Body of pancreas (tissue), 4 donors: ENCODE measurements around the gene MRPS18A. TPM values are rescaled to one million over a fixed set of nuclear protein-coding genes. Genes with fewer than 3 reads are reported as not detected.
"Not testable (repeated sequence)": the region's sequence is repeated elsewhere in the genome, so short reads cannot be mapped to it uniquely, and the experiment has no call there.

ENCODE experiments used
- ATAC-seq: fragments of 150-250 bp; one replicate; pipeline ENCODE4 v1.9.1; 2016
- DNase-seq, 4 donors: peaks; one replicate each; pipeline ENCODE4 v3.0.0-alpha.2; 2019
- H3K27ac ChIP-seq, 4 donors: fragments of 200-600 bp; sonication (generic); 1 replicate in 3 of 4; 2 replicates in 1 of 4; pipeline versions ENCODE4 v1.5.1 to v1.6.1; 2016 to 2019; ENCODE audit warnings: mild to moderate bottlenecking in 1 of 4, mixed read lengths in 1 of 4, moderate library complexity in 1 of 4
- H3K27me3 ChIP-seq, 2 donors: fragments of 200-600 bp; sonication (generic); one replicate each; pipeline ENCODE4 v1.6.0; 2016; ENCODE audit warnings: mild to moderate bottlenecking in 1 of 2
- H3K36me3 ChIP-seq, 2 donors: fragments of 200-600 bp; sonication (generic); replicated peaks in 1 of 2; 2 replicates each; pipeline ENCODE4 v1.5.1; 2016; ENCODE audit warnings: low read depth in 2 of 2; ENCODE audit not compliant: insufficient read depth in 1 of 2
- H3K4me1 ChIP-seq: fragments of 200-600 bp; sonication (generic); one replicate; pipeline ENCODE4 v1.6.0; 2016
- H3K4me3 ChIP-seq, 2 donors: fragments of 200-600 bp; sonication (generic); 1 replicate in 1 of 2; 2 replicates in 1 of 2; pipeline ENCODE4 v1.5.1; 2016 to 2019
- H3K9me3 ChIP-seq, 3 donors: fragments of 200-600 bp; sonication (generic); 1 replicate in 2 of 3; 2 replicates in 1 of 3; pipeline ENCODE4 v1.5.1; 2016
- POLR2A ChIP-seq, 3 donors: fragments of 450-650 bp; IDR thresholded peaks; one replicate each; pipeline ENCODE4 v1.6.1; 2016; ENCODE audit warnings: antibody characterized with exemption in 3 of 3, mild to moderate bottlenecking in 2 of 3
- WGBS, 2 donors: methylation state at CpG; one replicate each; pipeline ENCODE4 v1.1.5; 2017; 5-methylcytosine and 5-hydroxymethylcytosine counted together
- intact Hi-C: fragments of 100-400 bp; cut with DNase I; formaldehyde crosslinking; loops from one replicate; pipeline ENCODE4 v1.15.1; 2023
- total RNA-seq, 2 donors: library from RNA; depleted of rRNA; stranded (reverse); fragments of >200 nt; gene quantifications; one replicate each; pipeline ENCODE4 v1.1.0, GENCODE V29; 2016
- TF ChIP-seq, protein P1 (sequence below), 7 experiments: fragments of 450-650 bp in 4 of 7; fragments of 200-600 bp in 3 of 7; sonication (generic) in 3 of 7; IDR thresholded peaks; one replicate each; pipeline ENCODE4 v1.5.1; 2016 to 2019; ENCODE audit warnings: antibody characterized with exemption in 7 of 7

The MRPS18A gene
- total RNA-seq, 2 donors from 2014 or later = 16.9 to 36.3 TPM

DNA sequence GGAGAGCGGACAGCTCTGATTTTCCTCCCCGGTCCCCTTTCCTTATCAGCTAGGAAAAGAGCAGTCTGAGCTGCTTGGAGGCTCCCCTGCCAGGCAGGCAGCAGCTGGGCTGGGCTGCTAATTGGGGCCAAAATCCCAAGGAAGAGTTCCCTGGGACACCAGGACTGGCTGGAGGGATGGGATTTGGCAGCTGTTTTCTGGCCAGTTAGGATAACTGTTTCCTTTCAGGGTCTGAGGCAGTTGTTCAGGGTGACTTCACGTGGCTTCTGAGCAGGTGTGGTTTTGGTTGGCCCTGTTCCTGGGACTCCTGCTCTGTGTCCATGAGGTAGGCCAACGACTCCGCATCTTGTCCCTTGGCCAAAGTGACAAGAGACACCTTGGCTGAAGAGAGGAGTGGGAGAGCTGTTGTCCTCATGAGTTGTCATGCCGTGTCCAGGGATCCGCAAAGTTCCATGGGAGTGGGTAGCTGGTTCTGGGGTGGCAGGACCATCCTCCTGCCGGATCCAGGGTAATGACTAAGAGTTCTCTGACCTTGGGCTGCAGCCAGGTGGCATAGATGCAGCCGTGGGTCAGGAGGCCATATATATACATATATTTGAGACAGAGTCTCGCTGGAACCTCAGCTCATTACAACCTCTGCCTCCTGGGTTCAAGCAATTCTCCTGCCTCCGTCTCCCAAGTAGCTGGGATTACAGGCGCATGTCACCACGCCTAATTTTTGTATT lies 21.2 kb downstream of the MRPS18A start:
- TF ChIP-seq, protein P1, sequence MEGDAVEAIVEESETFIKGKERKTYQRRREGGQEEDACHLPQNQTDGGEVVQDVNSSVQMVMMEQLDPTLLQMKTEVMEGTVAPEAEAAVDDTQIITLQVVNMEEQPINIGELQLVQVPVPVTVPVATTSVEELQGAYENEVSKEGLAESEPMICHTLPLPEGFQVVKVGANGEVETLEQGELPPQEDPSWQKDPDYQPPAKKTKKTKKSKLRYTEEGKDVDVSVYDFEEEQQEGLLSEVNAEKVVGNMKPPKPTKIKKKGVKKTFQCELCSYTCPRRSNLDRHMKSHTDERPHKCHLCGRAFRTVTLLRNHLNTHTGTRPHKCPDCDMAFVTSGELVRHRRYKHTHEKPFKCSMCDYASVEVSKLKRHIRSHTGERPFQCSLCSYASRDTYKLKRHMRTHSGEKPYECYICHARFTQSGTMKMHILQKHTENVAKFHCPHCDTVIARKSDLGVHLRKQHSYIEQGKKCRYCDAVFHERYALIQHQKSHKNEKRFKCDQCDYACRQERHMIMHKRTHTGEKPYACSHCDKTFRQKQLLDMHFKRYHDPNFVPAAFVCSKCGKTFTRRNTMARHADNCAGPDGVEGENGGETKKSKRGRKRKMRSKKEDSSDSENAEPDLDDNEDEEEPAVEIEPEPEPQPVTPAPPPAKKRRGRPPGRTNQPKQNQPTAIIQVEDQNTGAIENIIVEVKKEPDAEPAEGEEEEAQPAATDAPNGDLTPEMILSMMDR (IDR thresholded peaks at IDR 0.05) = no peak
- no peak for TF ChIP-seq POLR2A (IDR thresholded peaks at IDR 0.05)
- Histone ChIP-seq H3K4me3 (no peak overlapping the region), H3K9me3 (no peaks in the 10 kb centered on the region), H3K27ac (no peak overlapping the region), H3K4me1 (peaks cover 22% of the 10 kb centered on the region), H3K36me3 (peaks cover 0 to under 1% of the 10 kb centered on the region in 2 donors), H3K27me3 (no peaks in the 10 kb centered on the region)
- WGBS, 2 donors = 43 to 50% methylated on average over 11 to 13 of the region's 13 CpGs
- DNase-seq (peak in 1 of 4 donors; percentile 24), ATAC-seq (no peak)
- intact Hi-C loops = loop anchor here (5.0 to 10.0 kb wide), 2 partner anchors 98 to 416 kb away; no protein-coding TSS in a partner anchor

DNA sequence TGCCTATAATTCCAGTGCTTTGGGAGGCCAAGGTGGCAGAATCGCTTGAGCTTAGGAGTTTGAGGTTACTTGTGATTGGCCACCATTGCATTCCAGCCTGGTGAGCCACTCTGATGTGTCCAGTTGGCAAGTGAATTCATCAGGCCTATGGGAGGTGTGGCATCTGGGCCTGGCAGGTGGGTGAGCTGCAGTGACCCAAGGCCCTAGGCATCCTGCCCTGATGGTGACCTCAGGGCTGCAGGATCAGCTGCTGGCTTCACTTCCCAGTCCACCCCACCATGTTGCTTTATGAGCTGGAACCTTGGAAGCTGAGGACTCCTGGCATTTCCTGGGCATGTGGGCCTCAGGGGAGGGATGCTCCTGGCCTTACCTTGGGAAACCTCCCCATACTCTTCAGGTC lies 22.2 kb downstream of the MRPS18A start:
- Histone ChIP-seq H3K4me3 (no peak overlapping the region), H3K4me1 (peaks cover 22% of the 10 kb centered on the region), H3K36me3 (no peaks in the 10 kb centered on the region), H3K9me3 (no peaks in the 10 kb centered on the region), H3K27me3 (no peaks in the 10 kb centered on the region), H3K27ac (no peak overlapping the region)
- TF ChIP-seq, protein P1 (IDR thresholded peaks at IDR 0.05) = no peak
- TF ChIP-seq POLR2A (IDR thresholded peaks at IDR 0.05) = no peak
- intact Hi-C loops = loop anchor here (5.0 to 10.0 kb wide), 2 partner anchors 99 to 417 kb away; no protein-coding TSS in a partner anchor
- ATAC-seq = no peak
- WGBS, 2 donors = 40 to 88% methylated on average over 1 of the region's 1 CpG
- DNase-seq = peak in 1 of 4 donors; percentile 19

DNA sequence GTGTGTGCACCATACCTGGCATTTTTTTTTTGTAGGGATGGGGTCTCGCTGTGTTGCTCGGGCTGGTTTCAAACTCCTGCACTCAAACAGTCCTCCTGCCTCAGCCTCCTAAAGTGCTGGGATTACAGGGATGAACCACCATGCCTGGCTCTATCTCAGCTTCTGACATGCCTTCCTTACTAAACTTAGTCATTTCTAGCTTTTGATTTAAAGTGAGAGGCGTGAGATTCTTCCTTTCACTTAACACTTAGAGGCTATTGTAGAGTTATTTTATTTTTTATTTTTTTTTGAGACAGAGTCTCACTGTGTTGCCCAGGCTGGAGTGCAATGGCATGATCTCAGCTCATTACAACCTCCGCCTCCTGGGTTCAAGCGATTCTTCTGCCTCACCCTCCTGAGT lies 24.6 kb downstream of the MRPS18A start:
- not testable (repeated sequence) for DNase-seq, H3K9me3 ChIP-seq, H3K36me3 ChIP-seq, ATAC-seq, H3K27ac ChIP-seq, H3K4me3 ChIP-seq, H3K27me3 ChIP-seq
- 81 to 87% methylated on average over 5 of the region's 5 CpGs for WGBS, 2 donors
- H3K4me1 ChIP-seq = peaks cover 13% of the 10 kb centered on the region
- intact Hi-C loops = loop anchor here (10.0 kb wide), 1 partner anchor 102 kb away; no protein-coding TSS in a partner anchor

DNA sequence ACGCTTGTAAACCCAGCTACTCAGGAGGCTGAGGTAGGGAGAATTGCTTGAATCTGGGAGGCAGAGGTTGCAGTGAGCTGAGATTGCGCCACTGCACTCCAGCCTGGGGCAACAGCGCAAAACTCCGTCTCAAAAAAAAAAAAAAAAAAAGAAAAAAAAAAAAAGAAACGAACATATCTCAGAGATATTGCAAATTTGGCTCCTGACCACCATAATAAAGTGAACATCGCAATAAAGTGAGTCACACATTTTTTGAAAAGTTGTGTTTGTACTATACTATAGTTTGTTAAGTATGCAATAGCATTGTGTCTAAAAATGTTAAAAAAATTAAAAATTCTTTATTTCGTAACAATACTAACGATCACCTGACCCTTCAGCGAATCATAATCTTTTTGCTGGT lies 29.4 kb downstream of the MRPS18A start:
- ATAC-seq (no peak), DNase-seq (no peak)
- H3K4me1 ChIP-seq = no peaks in the 10 kb centered on the region
- no peaks in the 10 kb centered on the region for H3K27me3 ChIP-seq
- WGBS, 2 donors = 84 to 87% methylated on average over 9 of the region's 9 CpGs
- H3K9me3 ChIP-seq = no peaks in the 10 kb centered on the region
- TF ChIP-seq, protein P1 (IDR thresholded peaks at IDR 0.05) = no peak
- TF ChIP-seq POLR2A (IDR thresholded peaks at IDR 0.05) = no peak
- no peak overlapping the region for H3K4me3 ChIP-seq
- no peak overlapping the region for H3K27ac ChIP-seq
- H3K36me3 ChIP-seq = no peaks in the 10 kb centered on the region
- intact Hi-C loops = no loop called here

DNA sequence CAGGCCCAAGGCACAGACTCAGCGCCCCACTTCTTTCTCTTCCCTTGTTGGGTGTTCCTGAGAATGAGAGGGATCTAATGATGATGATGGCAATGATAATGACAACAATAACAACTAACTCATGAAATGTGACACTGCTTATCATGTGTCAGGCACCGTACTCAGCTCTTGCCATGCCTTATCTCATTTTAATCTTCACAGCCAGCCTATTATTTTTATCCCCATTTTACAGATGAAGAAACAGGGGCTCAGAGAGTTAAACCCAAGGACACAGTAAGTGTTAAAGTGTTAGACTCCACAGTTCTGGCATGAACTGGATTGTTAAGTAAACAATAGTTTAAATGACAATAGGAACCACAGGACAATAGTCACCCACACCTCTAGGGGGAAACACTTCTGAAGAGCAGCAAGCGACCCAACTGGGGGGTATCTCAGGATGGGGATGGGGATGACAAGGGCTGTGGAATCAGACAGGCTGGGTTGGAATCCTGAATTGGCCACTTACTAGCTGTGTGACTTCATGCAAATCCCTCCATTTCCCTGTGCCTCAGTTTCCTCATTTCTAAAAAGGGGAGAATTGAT lies 30.3 kb downstream of the MRPS18A start:
- H3K9me3 ChIP-seq = no peaks in the 10 kb centered on the region
- H3K27ac ChIP-seq = no peak overlapping the region
- ATAC-seq (no peak), DNase-seq (no peak)
- H3K36me3 ChIP-seq = no peaks in the 10 kb centered on the region
- no peaks in the 10 kb centered on the region for H3K27me3 ChIP-seq
- 89 to 91% methylated on average over 3 of the region's 3 CpGs for WGBS, 2 donors
- no peaks in the 10 kb centered on the region for H3K4me1 ChIP-seq
- TF ChIP-seq, protein P1 (IDR thresholded peaks at IDR 0.05) = no peak
- TF ChIP-seq POLR2A (IDR thresholded peaks at IDR 0.05) = no peak
- intact Hi-C loops = no loop called here
- H3K4me3 ChIP-seq = no peak overlapping the region

DNA sequence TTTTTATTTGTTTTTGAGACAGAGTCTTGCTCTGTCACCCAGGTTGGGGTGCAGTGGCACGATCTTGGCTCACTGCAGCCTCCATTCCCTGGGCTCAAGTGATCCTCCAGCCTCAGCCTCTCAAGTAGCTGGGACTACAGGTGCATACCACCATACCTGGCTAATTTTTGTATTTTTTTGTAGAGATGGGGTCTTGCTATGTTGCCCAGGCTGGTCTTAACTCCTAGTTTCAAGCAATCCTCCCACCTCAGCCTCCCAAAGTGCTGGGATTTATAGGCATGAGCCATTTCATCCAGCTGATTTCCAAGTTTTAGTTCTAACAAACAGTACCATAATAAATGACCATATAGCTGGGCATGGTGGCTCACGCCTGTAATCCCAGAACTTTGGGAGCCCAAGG lies 34.8 kb downstream of the MRPS18A start:
- 71 to 83% methylated on average over 2 of the region's 2 CpGs for WGBS, 2 donors
- H3K27me3 ChIP-seq, H3K27ac ChIP-seq, ATAC-seq, intact Hi-C loops, H3K9me3 ChIP-seq, H3K36me3 ChIP-seq, DNase-seq, H3K4me3 ChIP-seq, H3K4me1 ChIP-seq: not testable (repeated sequence)
